AG09319 (cell line): ENCODE data around the gene EXOSC9.

Experiments
- DNase-seq: peaks from one replicate; pipeline ENCODE4 v3.0.0-alpha.2; 2010; ENCODE audit warnings: low read depth; ENCODE audit errors: extremely low read depth
- TF ChIP-seq, protein P1 (sequence below): IDR thresholded peaks from 2 replicates; pipeline ENCODE4 v1.5.1; 2011; ENCODE audit warnings: low read depth, mild to moderate bottlenecking, inconsistent platforms, low read length, moderate library complexity

Gene EXOSC9

DNA sequence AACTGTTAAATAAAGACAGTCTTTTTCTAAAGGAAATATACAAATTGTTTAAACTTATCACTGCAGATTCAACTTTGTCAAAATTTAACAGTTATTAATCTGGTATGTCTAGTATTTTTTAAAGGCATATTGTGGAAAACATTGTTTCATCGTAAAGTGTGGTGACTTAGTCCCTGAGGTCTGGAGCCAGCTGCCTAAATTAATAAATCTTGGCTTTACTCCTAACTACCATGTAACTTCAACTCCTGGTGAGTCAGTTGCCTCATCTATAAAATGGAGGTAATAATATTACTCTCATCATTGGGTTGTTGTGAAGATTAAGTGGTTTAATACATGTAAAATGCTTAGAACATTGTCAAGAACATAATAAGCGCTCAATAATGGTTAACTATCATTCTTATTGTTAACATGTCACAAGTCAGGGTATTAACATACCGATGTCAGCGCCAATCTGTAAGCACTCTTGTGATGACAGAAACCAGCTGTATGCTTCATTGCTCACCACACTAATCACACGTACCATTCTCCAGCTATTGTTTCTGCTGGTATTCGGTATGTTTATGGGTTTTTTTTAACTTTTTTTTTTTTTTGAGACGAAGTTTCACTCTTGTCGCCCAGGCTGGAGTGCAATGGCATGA, 22.0 kb upstream of the EXOSC9 start:
- no peak for DNase-seq
- TF ChIP-seq, protein P1, sequence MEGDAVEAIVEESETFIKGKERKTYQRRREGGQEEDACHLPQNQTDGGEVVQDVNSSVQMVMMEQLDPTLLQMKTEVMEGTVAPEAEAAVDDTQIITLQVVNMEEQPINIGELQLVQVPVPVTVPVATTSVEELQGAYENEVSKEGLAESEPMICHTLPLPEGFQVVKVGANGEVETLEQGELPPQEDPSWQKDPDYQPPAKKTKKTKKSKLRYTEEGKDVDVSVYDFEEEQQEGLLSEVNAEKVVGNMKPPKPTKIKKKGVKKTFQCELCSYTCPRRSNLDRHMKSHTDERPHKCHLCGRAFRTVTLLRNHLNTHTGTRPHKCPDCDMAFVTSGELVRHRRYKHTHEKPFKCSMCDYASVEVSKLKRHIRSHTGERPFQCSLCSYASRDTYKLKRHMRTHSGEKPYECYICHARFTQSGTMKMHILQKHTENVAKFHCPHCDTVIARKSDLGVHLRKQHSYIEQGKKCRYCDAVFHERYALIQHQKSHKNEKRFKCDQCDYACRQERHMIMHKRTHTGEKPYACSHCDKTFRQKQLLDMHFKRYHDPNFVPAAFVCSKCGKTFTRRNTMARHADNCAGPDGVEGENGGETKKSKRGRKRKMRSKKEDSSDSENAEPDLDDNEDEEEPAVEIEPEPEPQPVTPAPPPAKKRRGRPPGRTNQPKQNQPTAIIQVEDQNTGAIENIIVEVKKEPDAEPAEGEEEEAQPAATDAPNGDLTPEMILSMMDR = no peak

DNA sequence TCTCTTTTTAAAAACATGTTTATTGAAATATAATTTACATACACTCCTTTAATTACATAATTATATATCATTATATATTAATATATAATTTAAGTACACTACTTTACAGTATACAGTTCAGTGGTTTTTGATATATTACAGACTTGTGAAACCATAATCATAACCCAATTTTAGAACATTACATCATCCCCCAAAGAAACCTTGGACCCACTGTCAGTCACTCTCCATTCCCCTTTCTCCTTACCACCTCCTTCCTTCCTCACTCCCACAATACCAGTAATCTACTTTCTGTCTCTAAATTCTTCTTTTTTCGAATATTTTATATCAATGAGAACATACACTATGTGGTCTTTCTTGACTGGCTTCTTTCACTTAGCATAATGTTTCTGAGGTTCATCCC, 17.9 kb upstream of the EXOSC9 start:
- TF ChIP-seq, protein P1 = no peak
- DNase-seq = no peak

DNA sequence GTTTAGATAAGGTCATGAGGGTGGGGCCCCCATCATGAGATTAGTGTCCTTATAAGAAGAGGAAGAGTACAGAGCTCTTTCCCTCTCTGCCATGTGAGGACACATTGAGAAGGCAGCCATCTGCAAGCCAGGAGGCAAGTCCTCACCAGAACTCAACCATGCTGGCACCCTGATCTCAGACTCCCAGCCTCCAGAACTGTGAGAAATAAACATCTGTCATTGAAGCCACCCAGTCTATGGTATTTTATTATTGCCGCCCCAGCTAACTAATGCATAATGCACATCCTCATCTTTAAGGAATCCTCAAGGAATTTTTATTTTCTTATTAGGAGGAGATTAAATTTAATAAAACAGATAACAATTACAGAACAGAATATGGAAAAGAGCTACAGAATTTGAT, 16.7 kb upstream of the EXOSC9 start:
- DNase-seq = no peak
- TF ChIP-seq, protein P1 = no peak

DNA sequence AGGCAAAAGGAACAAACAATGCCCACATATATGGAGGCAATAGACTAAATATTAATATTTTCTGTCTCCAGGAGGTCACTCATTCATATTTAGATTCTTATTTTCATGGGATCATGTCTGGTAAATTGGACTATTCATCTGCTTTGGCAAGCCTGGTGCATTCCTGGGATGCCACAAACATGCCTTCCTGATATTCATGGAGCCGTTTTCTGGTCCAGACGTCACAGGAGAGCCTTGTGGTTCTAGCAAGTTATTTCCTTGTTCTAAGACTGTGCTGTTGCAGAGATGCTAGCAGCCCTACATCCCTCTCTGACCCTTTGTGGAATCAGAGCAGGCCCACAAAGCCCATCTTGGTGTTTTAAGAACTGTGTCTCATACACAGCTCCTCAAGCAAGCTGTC, 16.1 kb upstream of the EXOSC9 start:
- DNase-seq = peak; percentile 77
- TF ChIP-seq, protein P1 = no peak

DNA sequence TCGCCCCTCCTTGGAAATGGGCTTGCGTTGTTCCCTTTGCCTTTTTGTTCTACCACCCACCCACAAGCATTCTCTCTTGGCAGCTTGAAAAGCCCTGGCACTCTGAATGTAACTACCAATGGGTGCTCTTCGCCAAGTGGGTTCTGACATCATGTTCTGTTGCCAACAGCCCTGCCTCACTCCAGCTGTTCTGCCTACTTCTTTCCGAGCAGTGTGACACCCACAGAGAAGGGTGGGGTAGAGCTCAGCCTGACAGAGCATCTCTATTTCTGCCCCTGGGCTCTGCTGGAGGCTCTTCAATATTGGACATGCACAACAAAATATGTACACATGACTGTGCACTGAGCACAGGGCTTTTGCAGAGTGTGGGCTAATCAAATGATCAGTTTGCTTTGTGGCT, 15.6 kb upstream of the EXOSC9 start:
- TF ChIP-seq, protein P1 = no peak
- no peak for DNase-seq

DNA sequence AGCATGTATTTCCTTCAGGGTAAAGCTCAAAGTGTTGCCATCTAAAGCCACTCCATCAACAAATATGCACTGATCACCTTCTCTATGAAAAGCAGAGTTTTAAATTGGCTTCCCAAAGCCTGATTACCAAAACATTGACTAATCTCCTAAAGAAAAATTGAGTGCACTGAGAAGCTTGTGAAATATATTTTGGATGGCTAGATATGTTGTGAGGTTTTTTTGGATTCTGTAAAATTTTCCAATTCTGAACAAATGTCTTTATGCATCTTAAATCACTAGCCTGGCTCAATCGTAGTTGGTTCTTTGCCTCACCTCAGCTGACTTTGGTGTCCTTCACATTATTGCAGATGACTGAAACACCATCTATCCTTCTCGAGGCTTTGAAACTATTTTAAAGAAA, 14.9 kb upstream of the EXOSC9 start:
- TF ChIP-seq, protein P1 = no peak
- DNase-seq = no peak

DNA sequence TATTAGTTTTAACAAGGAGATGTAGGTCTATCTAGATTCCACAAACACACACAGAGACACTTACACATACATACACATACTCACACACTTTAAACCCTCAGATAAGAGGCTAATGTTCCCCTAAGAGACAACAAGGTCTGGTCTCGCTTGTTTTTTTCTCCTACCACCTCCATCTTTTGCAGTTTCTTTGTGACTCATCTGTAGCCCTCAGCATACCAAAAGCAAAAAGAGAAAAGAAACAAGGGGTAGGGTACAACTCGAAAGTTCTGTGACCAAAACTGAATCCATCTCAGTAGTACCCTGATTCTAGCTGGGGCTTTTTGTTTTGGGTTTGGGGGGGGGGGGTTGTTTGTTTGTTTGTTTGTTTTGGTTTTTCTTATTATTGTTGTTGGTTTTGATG, 12.2 kb upstream of the EXOSC9 start:
- no peak for DNase-seq
- TF ChIP-seq, protein P1 = no peak
